Breast epithelium (tissue), 4 donors: Measurements from ENCODE around the gene TTC23. TPM values are rescaled to one million over a fixed set of nuclear protein-coding genes. Genes with fewer than 3 reads are reported as not detected.

ENCODE experiments used
- DNase-seq, 2 donors: peaks; one replicate each; pipeline ENCODE4 v3.0.0-alpha.2; 2019; ENCODE audit warnings: low spot score in 2 of 2
- H3K27ac ChIP-seq, 2 donors: fragments of 200-600 bp; sonication (generic) in 1 of 2; one replicate each; pipeline ENCODE4 v1.5.1; 2016 to 2019; ENCODE audit warnings: mild to moderate bottlenecking in 1 of 2
- H3K27me3 ChIP-seq, 2 donors: fragments of 200-600 bp; sonication (generic) in 1 of 2; one replicate each; pipeline versions ENCODE4 v1.5.1 to v1.6.0; 2017 to 2019; ENCODE audit warnings: control low read depth in 1 of 2, mild to moderate bottlenecking in 1 of 2
- H3K36me3 ChIP-seq: fragments of 200-600 bp; one replicate; pipeline ENCODE4 v1.5.1; 2019
- H3K4me1 ChIP-seq, 2 donors: fragments of 200-600 bp; sonication (generic); one replicate each; pipeline ENCODE4 v1.5.1; 2016 to 2019; ENCODE audit warnings: control low read depth in 1 of 2
- H3K4me3 ChIP-seq, 3 donors: fragments of 200-600 bp; sonication (generic); 1 replicate in 2 of 3; 2 replicates in 1 of 3; pipeline ENCODE4 v1.5.1; 2016 to 2019; ENCODE audit warnings: mild to moderate bottlenecking in 3 of 3, moderate library complexity in 2 of 3
- H3K9me3 ChIP-seq, 2 donors: fragments of 200-600 bp; sonication (generic) in 1 of 2; one replicate each; pipeline ENCODE4 v1.5.1; 2016 to 2019; ENCODE audit warnings: control low read depth in 1 of 2
- CTCF ChIP-seq, 3 donors: fragments of 450-650 bp; IDR thresholded peaks; one replicate each; pipeline ENCODE4 v1.5.1; 2016 to 2017; ENCODE audit warnings: antibody characterized with exemption in 3 of 3, mild to moderate bottlenecking in 3 of 3, moderate library complexity in 3 of 3
- POLR2A ChIP-seq: fragments of 450-650 bp; IDR thresholded peaks from one replicate; pipeline ENCODE4 v1.6.1; 2016; ENCODE audit warnings: antibody characterized with exemption, mild to moderate bottlenecking, moderate library complexity
- POLR2AphosphoS5 ChIP-seq, 3 donors: sonication (generic); formaldehyde crosslinking; IDR thresholded peaks; one replicate each; pipeline ENCODE4 v1.6.1; 2017; ENCODE audit warnings: antibody characterized with exemption in 3 of 3
- intact Hi-C: fragments of 100-400 bp; cut with DNase I; formaldehyde crosslinking; loops from one replicate; pipeline ENCODE4 v1.15.1; 2023; ENCODE audit warnings: low total_unique reads
- total RNA-seq, 3 donors: library from RNA; depleted of rRNA; stranded (reverse); fragments of >200 nt; gene quantifications; one replicate each; pipeline ENCODE4 v1.1.0, GENCODE V29; 2016

TTC23 gene
- total RNA-seq, 3 donors from 2014 or later: 19.2 to 43.9 (median 29.5) TPM

DNA sequence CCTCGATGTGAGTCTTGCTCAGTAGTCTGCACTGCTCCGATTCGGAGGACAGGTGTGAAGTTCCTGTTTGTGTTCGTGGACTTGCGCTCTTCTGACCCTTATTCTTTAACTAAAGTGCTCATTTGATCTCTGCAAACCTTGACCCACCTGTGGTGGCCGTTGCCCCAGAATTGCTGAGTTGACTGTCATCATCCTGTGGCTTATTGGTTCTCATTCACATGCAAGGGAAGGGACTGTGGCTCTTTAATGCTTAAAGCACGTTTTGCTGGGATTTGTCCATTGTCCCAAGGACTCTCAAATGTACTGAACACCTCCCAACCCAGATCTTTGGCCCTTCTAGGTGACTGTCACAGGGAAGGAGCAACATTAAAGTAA is 131.1 kb downstream of the TTC23 start:
- Histone ChIP-seq H3K9me3 (no peaks in the 10 kb centered on the region), H3K4me1 (peaks cover under 1 to 15% of the 10 kb centered on the region in 2 donors), H3K36me3 (no peaks in the 10 kb centered on the region), H3K4me3 (no peak overlapping the region), H3K27ac (peak overlapping the region in 1 of 2 donors; percentile 81), H3K27me3 (no peaks in the 10 kb centered on the region)
- no peak for DNase-seq
- TF ChIP-seq POLR2A (no peak), CTCF (IDR thresholded peaks at IDR 0.05) (no peak), POLR2AphosphoS5 (IDR thresholded peaks at IDR 0.05) (no peak)
- intact Hi-C loops: no loop called here

- no peaks in the 10 kb centered on the region for H3K9me3 ChIP-seq
- no peak overlapping the region for H3K4me3 ChIP-seq
- H3K27ac ChIP-seq: peak overlapping the region; percentile 67 to 81
- no peaks in the 10 kb centered on the region for H3K36me3 ChIP-seq
- TF ChIP-seq CTCF (IDR thresholded peaks at IDR 0.05) (no peak), POLR2AphosphoS5 (IDR thresholded peaks at IDR 0.05) (no peak), POLR2A (no peak)
- no peaks in the 10 kb centered on the region for H3K27me3 ChIP-seq
- peaks cover 0 to 12% of the 10 kb centered on the region in 2 donors for H3K4me1 ChIP-seq
- DNase-seq: no peak
- intact Hi-C loops: no loop called here
These were observed 131.7 kb downstream of the TTC23 start for GRCh38 chr15:99117563-99118257.

- Histone ChIP-seq H3K4me1 (peaks cover 0 to 6% of the 10 kb centered on the region in 2 donors), H3K9me3 (no peaks in the 10 kb centered on the region), H3K4me3 (no peak overlapping the region), H3K27me3 (no peaks in the 10 kb centered on the region), H3K27ac (peak overlapping the region; percentile 67 to 81), H3K36me3 (no peaks in the 10 kb centered on the region)
- intact Hi-C loops: no loop called here
- no peak for TF ChIP-seq CTCF (IDR thresholded peaks at IDR 0.05)
- DNase-seq: no peak
These were observed 132.3 kb downstream of the TTC23 start for GRCh38 chr15:99117111-99117510.

GRCh38 chr15:99115300-99116215 is 133.8 kb downstream of the TTC23 start:
- intact Hi-C loops: no loop called here
- peak overlapping the region; percentile 71 to 85 for H3K27ac ChIP-seq

More at GRCh38 chr15:99115300-99116215, 133.8 kb downstream of the TTC23 start:
- Histone ChIP-seq H3K4me3 (no peak overlapping the region), H3K36me3 (no peaks in the 10 kb centered on the region), H3K27me3 (no peaks in the 10 kb centered on the region), H3K9me3 (no peaks in the 10 kb centered on the region), H3K4me1 (no peaks in the 10 kb centered on the region)
- no peak for DNase-seq
- TF ChIP-seq POLR2AphosphoS5 (IDR thresholded peaks at IDR 0.05): no peak
- no peak for TF ChIP-seq CTCF (IDR thresholded peaks at IDR 0.05)
- TF ChIP-seq POLR2A: no peak
